ENCODE data around the gene IGFBP4.
A peak's percentile ranks its signal among the peaks of the same experiment; 100 is the strongest.
"Not testable (repeated sequence)": the region's sequence is repeated elsewhere in the genome, so short reads cannot be mapped to it uniquely, and the experiment has no call there.

The IGFBP4 gene

GRCh38 chr17:40443196-40443987, at the start of gene IGFBP4:
IGFBP4 (plus strand) TSS chr17:40443450; CDS start chr17:40443736, 286 bp downstream.
- peak; percentile 55 to 70 for DNase-seq

- DNase-seq, result peak; percentile 47 to 71
These were observed 44.1 kb upstream of the IGFBP4 start for GRCh38 chr17:40399185-40399584.

DNA sequence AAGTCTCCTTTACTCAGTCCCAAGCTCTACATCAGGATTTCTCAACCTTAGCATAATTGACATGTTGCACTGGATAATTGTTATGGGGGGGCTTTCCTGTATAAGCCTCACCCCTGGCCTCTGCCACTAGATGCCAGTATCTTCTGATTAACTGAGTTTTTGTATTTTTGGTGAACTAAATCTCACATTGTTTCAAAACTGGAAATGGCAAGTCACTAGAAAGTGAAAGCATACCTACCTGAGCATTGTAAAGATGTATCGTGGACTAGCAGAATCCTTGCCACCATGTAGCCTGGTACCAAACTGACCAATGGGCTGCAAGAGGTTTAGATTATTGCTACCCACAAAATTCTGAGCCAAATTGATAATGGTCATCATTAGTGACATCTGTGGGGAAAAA, 40.6 kb upstream of the IGFBP4 start:
- DNase-seq, result no peak

- no peak for DNase-seq
These were observed 39.2 kb upstream of the IGFBP4 start for GRCh38 chr17:40404003-40404402.

- no peak for DNase-seq
These were observed 35.8 kb upstream of the IGFBP4 start for GRCh38 chr17:40407460-40407859.

DNA sequence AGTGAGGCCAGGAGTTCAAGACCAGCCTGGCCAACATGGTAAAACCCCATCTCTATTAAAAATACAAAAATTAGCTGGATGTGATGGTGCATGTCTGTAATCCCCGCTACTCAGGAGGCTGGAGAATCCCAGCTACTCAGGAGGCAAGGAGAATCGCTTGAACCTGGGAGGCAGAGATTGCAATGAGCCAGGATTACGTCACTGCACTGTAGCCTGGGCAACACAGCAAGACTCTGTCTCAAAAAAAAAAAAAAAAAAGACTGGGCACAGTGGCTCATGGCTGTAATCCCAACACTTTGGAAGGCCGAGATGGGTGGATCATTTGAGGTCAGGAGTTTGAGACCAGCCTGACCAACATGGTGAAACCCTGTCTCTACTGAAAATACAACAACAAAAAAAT, 33.7 kb upstream of the IGFBP4 start:
- not testable (repeated sequence) for DNase-seq

GRCh38 chr17:40410082-40410481, 33.2 kb upstream of the IGFBP4 start:
- DNase-seq, result no peak

- DNase-seq, result no peak
These were observed 31.4 kb upstream of the IGFBP4 start for GRCh38 chr17:40411821-40412220.

- DNase-seq, result no peak
These were observed 30.4 kb upstream of the IGFBP4 start for GRCh38 chr17:40412880-40413279.

DNA sequence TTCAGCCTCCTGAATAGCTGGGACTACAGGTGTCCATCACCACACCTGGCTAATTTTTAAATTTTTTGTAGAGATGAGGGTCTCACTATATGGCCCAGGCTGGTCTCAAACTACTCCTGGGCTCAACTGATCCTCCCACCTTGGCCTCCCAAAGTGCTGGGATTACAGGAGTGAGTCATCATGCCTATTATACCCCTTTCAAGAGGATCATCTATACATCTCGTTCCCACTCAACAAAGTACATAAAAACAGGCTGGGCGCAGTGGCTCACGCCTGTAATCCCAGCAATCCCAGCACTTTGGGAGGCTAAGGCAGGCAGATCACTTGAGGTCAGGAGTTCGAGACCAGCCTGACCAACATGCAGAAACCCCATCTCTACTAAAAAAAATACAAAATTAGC, 28.9 kb upstream of the IGFBP4 start:
- not testable (repeated sequence) for DNase-seq

GRCh38 chr17:40415390-40415789, 27.9 kb upstream of the IGFBP4 start:
- peak; percentile 72 to 76 for DNase-seq

DNA sequence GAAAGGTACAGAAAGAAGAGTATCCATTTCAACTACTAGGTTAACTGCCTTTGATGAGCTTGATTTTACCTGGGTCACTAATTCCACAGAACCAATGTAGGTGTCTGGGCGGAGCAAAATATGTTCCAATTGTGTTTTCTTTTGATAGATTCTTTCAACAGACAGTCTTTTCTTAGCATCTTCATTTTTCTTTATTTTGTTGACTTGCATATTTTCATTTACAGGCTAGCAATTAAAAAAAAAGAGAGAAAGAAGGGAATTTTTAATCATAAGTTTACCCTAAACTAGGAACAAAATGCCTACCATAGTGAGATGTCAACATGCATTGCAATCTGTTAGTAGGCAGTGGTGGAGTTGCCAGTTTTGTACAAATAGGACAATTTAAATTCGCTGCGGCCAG, 26.6 kb upstream of the IGFBP4 start:
- DNase-seq, result no peak

DNA sequence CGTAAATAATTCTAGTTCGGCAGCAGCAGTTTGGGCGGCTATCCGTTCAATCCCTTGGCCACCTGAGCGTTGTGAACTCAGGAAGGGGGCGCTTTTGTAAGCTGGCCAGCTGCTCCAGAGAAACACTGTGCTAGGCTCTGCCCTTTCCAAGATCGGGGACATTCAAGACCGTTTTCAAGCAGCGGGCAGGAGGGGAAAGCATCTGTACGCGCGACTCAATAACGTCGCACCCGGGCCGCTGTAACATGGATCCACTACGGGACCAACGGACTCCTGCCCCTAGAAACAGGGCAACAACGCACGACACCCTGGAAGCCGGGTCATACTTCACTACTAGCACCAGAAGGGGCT, 26.0 kb upstream of the IGFBP4 start:
- DNase-seq, result peak; percentile 40 to 51

DNA sequence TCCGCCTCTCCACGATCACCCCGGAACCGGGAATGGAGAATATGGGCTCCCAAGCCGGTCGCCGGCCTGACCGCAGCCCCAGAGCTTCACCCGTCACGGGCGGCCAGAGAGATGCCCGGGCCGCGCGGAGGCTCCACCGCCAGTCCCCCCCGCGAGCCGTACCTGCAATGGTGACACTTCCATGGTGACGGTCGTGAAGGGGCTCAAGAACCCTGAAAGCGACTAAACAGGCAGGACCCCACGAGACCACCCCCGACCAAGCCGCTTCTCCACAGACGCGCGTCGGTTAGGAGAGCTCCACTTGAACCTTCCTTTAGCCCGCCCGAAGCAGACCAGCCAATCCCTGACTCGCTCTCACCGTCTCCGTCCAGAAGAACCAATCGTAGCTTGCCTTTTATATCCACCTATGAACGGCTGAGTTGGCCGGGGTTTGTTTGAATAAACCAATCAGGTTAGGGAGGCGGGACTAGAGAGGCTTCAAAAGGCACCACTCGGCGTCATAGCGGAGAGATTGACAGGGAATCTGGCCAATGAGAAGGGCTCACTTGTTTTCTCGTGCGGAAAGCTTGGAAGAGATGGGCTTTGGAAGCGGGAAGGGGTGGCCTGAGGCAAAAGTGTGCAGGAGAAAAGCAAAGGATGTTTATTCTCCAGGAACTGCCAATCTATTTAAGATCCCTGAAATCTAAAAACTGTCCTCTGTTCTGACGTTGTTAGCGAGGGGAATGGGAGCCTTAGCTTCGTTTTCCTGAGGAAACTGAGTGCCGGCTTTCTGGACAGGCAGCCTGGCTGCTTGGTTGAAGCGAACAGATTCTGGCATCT, 25.4 kb upstream of the IGFBP4 start, which contains the start of gene TOP2A:
TSS of gene TOP2A (minus strand) at position 288 of the 819 bp plus-strand sequence. CDS start at position 183, 105 bp downstream.
- peak; percentile 99 to 100 for DNase-seq

DNA sequence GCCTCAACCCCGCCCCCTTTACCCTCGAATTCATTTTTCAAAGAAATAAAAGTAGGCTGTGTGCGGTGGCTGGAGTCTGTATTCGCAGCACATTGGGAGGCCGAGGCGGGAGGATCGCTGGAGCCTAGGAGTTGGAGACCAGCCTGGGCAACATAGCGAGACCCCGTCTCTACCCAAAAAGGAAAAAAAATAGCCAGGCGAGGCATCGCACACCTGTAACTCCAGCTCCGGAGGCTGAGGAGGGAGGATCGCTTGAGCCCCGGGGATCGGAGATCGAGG, 24.9 kb upstream of the IGFBP4 start:
- DNase-seq, result no peak

DNA sequence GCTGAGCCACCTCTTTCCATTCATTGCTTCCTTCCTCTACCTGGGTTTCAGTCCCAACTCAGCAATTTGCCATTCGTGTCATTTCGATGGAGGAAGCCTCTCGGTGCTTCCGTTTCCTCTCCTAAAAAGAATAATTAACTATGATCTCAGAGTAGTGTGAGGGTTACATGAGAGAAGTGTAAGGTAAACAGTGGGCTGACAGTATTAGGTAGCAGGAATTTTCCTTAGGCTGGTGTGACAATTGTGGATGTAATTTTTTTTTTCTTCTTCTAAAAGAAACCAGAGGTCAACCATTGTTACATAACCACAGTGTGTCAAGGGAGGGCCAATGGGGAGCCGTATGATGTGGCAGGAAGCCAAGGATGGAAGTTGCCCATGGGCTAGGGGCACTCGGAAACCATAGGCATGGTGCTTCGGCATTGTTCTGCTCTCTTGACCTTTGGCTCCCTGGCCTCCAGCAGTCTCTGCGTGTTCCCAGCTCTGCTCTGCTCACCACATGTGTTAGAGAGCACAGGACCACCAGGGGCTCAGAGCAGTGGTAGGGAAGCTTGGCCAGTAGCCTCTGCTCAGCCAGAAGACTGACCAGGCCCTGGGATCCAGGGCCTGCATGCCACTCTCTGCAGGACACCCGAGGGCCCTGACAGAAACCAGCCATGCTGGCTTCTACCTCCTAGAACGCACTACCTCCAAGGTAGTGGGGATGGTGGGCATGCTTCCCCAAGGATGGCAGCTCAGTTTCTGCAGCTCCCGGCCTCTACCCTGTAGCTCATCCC, 23.5 kb upstream of the IGFBP4 start:
- DNase-seq, result peak; percentile 48 to 71

DNA sequence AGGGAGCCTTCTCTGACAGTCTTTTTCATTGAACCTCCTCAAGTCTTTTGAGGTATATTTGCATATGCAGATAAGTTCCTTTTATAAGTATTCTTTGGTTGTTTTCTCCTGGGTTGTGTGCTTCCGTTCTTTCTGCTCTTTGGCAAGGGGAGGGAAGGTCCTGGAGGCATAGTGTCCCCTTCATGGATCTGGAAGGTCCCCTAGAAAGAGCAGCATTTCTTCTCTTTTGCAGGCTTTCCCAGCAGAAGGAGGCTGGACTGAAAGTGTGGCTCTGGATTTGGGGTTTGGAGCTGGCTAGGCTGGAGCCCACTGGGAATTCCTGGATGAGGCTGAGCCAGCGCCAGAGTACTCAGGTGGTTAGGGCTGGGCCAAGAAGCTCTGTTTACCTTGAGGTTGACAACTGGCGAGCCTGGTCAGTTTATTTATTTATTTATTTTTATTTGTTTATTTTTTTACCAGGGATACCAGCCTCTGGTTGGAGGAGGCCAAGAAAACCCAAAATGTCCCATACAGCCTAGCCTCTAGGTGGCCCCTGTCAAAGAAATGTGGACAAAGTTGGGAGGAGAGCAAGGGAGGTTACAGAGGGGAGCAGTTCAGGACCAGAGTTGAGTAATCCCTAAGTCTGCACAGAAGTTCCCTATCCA, 20.1 kb upstream of the IGFBP4 start:
- peak in 1 of 2 experiments; percentile 25 for DNase-seq

- DNase-seq, result no peak
These were observed 17.5 kb upstream of the IGFBP4 start for GRCh38 chr17:40425741-40426140.

DNA sequence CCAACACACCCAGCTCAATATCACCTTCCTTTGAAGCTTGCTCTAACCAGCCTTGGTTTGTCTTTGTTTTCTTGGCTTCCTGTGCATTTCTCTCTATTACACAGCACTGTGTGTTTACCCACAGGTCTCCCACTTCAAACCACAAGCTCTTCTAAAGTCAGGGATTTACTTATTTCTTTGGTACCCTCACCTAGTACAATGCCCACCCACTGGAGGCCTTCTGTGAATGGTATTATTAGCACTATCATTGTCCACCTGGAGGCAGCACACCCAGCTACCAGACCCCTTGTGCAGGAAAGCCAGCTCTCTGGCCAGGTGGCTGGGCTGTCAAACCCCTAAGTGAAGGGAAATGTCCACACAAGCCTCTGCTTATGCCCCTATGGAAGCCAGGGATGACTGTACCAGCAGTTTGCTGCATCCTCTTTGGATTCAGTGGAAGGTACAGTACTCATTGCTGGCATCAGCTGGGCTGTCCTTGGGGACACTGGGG, 16.2 kb upstream of the IGFBP4 start:
- DNase-seq, result no peak

GRCh38 chr17:40430272-40431230, 12.7 kb upstream of the IGFBP4 start:
- no peak for DNase-seq

DNA sequence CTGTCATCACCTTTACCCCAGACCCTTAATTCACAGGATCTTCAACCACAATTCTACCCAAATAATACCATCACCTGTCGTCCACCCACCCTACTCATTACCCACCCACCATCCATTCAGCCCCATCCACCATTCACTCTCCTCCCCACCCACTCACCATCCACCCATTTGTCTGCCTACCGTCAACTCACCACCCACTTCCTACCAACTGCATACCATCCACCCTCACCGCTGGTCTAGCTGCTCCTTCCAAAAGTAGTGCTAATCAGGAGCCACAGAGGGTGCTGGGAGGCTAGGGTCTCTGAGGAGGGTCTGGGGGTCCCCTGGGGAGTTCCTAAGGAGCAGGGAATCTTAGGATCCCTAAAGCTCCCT, 12.0 kb upstream of the IGFBP4 start:
- DNase-seq, result no peak
